Suppressor macrophage treated with lipopolysaccharide for 4 hours (primary cell): ENCODE data around the gene THSD7A.

Experiments used
- DNase-seq: peaks from one replicate; pipeline ENCODE4 v3.0.0-alpha.2; 2020

The THSD7A gene

DNA sequence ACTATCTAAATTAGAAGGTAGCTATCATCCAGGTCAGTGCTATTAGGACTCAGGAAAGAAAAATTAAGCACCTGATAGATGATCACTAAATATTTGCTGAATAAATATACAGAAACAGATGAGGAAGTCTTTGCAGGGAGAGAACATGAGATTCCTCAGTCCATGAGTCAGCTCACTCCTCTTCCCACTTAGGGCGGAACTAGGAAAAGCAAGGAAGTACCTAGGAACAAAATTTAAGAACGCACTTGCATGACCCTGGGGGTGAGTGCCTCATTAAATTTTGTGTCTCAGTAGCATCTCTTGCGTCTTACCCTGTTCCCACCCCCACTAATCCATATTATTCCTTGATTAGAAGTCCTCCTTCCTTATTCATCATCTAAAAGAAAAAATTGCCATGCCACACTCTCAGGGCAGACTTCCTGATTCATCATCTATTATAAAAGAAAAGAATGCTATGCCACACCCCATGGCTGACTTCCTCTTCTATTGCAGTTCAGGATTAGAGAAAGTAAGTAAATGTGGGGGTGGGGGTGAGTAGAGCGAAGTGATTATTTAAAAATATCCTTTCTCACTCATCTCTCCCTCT is 208.8 kb downstream of the THSD7A start:
- no peak for DNase-seq

DNA sequence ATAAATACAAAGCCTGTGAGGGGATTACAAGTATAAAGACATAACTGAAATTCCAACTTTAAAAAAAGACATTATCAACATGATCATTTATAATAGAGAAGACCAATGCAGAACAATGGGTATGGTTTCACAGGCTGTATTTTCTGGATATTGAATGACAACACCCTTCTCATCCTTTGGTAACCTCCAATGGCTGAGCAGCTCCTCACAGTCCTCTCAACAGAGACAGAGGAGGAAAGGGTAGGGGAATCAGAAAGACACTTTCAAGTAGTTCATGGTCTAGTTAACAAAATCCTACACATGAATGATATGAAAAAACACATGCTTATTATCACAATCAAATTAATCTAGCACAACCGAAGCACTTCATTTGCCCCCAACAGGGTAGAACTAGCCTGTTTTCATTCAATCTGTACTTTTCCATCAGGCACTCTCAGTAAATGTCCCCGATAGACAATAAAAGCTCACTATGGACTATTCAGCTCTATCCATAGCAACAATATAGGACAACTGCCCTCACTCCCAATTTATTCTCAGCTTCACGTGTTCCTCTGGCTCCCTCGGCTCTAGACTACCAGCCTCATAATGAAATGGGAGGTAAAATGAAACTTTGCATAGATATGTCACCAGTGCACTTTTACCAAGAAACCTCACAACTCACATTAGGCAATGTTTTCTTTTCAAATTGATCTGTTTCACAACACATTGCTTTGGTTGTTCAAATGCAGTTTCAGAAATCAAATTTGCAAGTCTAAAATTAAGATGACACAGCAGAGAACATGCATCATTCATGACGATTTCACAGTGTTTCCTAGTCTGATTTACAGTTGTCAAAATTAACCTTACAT is 211.4 kb downstream of the THSD7A start:
- no peak for DNase-seq

DNA sequence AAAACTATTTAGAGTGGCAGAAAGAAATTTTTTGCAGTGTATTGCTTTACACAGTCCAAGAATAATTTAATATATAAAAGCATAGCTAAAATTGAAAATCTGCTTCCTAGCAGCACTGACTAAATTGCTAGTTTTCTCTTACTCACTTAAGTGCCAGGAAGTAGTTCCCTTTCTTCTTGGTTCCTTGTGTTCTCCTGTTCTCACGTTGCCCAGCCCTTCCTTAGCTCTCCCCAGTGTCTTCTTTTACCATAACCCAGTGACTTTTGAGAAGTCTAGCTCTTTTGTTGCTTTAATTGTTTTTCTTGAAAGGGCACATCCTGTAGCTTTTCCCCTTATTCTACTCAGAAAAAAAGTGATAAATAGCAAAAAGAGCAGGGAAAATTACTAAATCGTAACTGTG is 215.5 kb downstream of the THSD7A start:
- no peak for DNase-seq

DNA sequence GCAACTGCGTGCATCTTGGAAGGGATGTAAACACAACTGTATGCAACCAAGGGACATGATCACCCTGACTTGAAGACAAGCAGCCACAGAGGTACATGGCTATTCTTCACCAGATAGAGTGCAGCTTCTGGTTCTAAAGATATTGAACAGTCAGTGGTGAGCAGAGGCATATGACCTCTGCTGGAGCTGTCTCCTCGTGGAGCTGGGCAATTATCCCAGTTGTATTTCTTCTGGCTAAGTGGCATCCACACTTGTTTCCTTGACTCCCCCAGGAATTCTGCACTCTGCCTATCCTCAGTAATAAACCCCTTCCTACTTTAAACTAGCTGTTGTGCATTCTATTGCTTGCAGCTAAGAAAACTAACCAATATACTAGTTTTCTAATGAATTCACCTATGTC is 216.8 kb downstream of the THSD7A start:
- DNase-seq: no peak

DNA sequence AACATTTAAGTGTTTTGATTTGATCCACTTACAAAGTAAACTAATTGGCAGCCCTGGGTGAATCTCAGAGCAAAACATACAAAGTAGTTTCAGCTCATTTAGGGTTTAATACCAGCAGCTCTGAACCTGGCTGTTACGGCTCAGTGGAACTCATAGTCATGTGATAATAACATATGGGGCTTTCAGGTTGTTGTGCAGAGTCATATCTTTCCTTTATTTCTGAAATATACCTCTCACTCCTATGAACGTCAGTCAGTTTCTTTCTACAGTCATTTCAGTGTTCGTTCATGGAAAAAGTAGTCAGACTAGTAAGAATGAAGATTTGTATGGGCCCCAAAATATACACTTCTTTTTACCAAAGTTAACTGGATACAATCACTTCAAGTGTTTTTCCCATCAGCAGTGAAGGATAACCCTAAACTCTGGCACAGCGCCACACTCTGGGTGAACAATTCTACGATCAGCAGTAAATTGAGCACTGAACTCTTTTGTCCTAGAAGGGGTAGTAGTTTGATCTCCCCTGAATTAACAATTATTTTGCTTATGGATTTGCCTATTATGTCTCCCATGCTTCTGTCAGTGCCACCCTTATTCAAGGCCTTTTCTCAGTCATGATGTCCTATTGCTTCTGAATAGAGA is 218.6 kb downstream of the THSD7A start:
- no peak for DNase-seq

DNA sequence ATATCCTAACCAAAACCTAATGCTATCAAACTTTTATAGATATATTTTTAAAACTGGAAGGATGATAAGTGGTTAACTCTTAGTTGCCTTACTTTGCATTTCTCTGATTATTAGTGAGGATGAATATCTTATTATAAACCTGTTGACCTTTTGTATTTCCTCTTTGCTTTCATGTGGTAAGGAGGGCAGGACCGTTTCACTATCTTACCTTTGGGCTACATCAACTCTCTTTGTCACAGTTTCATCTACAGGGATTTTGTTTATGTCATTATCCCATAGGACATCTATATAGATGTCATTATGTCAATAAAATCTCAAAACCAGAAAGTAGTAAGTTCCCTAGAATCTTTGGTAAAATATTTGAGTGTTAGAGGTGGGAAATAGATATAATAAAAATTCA is 219.3 kb downstream of the THSD7A start:
- DNase-seq: no peak

DNA sequence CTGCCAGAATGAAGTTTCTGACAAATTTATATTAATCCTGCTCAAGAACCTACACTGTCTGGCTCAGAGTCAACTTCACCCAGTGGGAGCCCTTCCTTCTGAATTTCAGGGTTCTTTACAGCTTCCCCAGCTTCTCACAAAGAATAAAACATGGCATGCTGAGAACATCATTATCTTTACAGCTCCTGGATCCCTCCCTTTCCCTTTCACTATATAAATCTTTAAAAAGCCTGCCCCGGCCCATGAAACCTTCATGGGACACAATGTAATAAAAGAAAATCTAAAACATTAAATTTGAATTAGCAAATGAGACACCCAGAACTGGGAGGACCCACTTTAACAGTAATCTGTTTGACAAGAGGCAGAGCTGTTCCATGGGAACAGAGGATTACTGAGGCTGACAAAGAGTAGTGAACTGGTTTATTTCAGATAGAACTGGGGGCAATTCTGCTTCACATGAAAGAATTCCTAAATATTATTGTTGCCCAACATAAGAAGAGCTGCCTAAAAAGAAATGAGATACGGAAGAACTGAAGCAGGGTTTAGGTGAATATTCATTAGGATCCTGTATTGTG is 222.8 kb downstream of the THSD7A start:
- no peak for DNase-seq

DNA sequence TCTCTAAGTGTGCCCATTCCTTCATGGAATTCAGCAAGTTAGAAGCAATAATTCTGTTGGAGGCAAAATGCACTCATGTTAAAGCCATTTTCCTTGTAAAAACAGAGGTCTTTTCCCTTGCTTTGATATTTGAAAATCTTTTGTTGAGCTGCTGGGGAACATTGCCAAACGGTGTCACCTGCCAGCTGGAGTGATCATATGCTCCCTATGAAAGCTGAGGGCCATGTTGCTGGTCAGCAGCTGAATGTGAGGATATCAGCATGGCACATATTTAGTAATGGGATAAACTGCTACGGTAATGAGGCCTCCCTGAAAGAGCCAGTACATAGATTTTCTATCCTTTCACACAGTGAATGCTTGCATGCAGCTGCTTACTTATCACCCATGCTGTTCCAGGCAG is 224.3 kb downstream of the THSD7A start:
- DNase-seq: no peak

DNA sequence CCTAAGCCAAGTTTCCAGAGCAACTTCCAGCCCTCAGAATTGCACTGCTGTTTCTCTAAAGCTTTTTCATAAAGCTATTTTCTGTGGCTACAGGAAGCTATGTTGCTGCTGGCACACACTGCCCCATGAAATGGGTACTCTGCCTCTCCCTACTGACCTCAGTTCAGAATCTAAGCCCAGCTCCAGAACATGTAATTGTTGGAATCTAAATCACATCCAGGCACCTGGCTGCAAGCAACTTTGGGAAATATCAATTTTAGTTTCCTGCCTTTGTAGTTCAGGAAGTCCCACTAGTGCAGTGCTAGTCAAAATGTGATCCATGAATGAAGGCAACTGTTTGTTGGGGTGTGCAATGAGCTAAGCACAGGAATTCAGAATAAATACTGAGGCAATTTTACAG is 226.2 kb downstream of the THSD7A start:
- no peak for DNase-seq

DNA sequence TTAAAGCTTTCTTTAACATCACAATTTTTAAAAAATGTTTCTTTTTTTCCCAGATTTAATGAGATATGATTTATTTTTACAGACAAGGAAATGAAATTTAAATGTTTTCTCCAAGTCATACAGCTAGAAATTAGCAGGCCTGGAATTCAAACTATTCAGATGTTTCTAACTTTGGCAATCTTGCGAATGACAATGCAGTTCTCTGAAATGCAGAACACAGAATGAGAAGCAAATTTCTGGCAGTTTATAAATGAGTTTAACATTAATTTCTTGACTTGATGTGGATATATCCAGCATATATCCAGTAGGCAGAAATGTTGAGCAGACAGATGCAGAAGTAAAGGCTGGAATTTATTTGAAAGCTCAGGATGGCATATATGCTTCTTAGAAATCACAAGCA is 227.5 kb downstream of the THSD7A start:
- DNase-seq: no peak

DNA sequence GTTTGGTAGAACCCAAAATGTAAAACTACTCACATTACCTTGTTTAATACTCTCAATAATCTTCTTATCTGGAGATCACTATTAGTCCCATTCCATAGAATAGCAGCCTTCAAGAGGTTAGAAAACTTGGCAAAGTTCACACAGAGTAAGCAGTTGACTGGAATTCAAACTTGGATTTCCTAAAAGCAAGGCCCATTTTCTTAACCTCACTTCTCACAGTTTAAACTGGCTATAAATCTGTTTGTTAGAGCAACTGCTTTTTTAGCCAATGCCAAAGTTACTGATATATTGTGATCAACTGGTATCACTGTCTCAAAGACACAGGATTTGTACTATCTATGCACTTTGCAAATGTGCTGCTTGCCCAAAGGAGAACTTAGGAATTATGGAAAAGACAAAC is 230.2 kb downstream of the THSD7A start:
- no peak for DNase-seq

DNA sequence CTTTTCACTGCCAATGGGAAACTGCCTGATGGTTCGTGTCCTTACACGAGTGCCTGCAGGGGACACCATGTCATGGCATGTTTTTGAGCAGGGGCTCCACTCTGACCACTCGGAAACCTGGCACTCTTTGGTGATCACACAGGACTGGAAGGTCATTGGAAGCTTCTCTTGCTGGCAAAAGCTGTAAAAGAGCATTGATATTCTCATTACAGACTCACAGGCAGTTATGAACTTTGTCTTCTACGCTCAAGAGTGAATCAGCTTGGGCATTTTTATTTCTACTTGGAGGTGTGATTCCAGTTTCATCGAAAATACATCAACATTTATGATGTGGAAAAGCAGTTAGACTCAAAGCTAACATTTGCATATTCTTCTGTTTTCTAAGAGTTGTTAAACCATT is 238.7 kb downstream of the THSD7A start:
- no peak for DNase-seq

DNA sequence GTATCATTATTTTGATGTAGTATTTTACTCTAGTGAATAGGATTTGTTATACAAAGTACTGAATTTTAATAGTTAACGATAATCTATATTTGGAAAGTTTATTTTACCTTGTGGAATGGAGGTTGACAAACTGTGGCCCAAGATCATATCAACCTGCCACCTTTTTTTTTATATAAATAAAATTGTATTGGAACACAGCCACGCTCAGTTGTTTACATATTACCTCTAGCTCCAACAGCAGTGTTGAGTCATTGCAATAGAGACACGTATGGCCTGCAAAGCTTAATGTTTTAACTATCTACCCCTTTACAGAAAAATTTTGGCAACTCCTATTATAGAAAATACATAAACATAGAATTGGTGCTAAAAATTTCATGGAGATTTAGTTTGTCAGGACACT is 239.3 kb downstream of the THSD7A start:
- DNase-seq: no peak

DNA sequence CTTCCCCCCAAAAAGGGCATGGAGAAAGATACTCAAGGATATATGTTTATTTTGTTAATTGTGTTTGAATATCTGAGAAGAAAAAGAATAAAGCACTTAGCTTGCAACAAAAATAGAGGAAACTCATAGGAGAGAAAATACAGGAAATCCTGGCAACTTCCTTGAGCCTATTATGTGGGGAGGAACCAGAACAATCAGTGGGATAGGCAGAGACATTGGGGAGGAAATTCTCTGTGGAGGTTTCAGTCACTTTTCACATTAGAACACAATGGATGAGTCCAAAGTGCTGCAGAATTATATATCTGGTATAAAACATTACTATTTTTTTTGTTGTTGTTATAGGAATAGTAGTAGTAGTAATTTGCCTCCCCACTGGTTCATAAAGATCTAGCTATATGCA is 240.1 kb downstream of the THSD7A start:
- no peak for DNase-seq

DNA sequence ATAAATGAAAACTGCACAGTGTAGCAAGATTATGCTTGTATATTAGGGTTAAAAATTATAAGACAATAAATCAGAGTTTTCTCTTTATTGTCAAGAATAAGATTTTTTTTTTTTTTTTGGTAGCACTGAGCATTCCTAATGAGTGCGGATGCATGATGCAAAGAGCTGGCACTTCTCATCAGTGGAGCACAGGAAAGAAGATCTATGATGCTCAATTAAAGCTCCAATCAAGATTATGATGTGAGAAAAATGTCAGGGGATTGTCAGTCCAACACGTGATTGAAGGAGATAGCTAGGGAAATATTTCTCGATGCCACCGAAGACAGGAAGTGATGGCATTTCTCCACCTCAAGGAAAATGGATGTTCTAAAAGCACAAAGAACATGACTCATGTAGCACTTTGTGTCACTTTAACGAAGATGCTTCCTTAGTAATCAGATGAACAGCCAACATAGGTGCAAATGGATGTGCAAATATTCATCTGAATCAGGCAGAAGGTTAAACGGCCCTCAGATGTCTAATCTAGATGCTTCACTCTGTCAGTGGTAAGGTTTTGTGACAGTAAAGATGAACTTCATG is 240.9 kb downstream of the THSD7A start:
- no peak for DNase-seq

DNA sequence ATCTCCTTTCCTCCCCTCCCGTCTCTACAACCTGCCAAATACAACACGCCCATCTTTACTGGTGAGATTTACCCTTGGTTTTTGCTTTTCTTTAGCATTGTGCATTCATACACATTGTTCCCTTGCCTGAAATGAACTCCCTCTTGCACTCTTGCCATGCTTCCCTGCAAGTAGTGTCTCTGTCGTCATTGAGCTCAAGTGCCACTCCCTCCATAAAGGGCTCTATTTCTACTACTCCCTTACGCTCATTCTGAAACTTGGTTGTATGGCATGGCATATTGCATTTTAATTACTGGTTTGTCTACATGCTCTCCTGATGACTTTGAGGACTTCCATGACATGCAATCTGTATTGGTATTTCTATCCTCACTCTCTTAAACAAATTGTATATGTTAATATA is 242.7 kb downstream of the THSD7A start:
- no peak for DNase-seq

DNA sequence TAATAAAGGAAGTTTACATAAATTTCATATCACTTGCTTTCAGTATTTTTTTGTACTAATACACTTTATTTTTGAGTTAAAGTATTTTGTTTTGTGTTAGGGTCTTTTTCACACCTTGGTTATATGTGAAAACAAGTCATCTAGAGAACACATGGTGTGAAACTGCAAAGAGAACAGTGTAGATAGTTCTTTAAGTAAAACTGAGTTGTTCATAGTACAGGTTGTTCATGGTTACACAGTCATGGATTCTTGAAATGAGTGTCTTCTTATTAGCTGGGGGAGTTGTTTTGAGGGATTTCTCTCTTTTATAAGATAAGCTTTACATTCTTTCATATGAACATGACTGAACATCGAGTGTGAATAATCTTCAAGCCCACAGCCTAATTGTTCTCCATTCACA is 244.2 kb downstream of the THSD7A start:
- no peak for DNase-seq

DNA sequence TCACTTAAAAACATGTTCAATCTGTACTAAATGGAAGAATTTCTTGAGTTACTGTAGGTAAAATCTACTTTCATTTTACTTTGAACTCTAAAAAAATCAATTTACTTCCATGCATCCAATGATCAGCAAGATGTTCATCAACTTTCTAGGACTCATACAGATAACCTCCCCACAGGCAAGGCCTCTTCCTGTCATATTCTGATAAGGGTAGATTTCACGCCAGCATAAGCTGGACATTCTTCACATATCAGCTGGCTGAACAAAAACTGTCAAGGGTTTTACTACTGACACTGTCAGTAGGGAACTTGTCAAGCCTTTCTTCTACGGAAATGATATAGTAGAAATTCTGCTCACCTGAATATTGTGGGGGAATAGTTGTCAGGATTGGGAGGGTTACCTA is 244.9 kb downstream of the THSD7A start:
- no peak for DNase-seq

DNA sequence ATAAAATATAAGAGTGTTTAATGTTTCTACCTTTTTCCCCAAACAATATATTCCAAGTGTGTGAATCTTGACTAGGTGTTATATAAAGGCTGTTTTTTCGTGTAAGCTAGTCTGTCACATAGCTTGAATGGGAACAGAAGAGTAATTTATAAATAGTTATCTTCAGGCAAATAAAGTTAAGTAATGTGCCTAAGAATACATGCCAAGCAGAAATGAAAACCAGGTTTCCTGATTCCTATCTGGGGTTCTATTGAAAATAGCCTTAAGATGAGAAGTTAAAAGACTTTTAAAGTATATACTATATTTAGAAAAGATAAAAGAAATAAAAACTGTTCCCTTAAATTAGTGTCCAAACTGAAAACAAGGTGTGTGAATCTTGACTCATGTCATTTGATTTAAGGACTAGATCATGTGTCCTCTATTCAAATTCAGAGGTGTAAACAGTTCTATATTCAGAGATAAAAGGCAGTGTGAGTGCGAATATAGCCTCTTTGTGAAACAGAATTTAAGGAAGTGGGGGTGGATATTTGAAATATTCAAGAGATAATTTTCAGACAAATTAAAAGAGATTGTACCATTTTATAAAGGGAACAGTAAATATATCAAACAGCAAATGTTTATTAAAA is 247.5 kb downstream of the THSD7A start:
- no peak for DNase-seq

DNA sequence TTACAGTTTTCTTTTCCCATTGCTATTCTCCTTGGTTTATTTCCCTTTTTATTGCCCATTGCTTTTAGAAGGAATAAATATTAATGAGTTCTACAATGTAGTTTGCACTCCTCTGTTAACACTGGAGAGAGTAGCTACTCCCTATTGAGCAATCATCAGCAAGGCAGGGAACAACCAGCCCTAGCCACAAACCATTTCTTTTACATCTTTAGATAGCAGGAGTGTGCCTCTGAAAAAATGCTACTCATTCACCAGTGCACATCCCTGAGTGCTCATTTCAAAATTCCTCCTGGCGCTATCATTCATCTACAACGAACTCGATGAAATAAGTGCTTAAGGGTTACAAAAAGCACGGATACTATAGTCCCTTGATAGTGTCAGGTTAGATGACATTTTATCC is 252.9 kb downstream of the THSD7A start:
- no peak for DNase-seq

DNA sequence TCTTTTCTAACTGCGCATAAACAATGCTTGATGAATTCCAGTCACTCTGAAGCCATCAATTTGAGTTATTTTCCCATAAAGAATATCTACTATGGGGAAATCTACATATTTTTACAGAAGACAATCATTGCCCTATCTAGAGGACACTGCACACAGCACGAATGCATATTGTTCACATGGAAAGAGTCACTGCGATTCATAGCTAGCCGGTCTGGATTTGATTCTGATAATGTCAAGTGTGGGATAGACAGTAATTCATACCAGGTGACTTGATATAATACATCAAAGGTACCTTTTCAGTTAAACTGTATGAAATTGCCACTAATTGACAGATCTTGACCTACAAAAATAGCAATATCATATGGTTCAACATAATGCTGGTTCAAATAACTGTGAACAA is 255.7 kb downstream of the THSD7A start:
- DNase-seq: no peak

DNA sequence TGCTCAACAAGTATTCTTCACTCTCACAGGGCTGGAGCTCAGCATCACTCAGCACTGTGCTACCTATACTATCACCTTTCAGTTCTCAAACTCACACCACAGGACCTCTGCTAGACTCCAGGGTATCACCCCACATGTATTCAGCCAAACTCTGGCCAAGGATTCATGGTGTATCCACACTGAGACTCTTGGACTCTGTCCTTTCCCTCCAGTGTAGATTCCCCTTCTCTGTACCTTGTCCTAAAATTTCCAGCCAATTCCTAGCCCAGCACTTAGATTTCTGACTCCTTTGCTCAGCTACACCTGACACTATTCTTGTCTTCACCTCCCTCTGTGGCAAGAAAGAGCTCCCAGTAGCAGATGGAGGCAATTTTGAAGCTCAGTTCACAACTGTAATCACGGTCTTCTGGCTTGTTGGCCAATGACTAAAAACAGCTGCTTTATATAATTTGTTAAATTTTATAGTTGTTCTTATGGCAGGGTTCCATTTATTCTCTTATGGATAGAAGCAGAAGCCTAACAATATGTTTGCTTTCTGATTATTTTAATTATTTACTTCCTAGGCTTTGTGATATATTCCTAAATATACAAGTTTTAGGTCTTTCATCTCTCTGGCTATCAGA is 258.8 kb downstream of the THSD7A start:
- no peak for DNase-seq
